Calu3 (cell line): ENCODE results near the gene MACO1. TPM values are rescaled to one million over a fixed set of nuclear protein-coding genes. Genes with fewer than 3 reads are reported as not detected.
"Not testable (repeated sequence)": the region's sequence is repeated elsewhere in the genome, so short reads cannot be mapped to it uniquely, and the experiment has no call there.

Experiments used
- Bru-seq: library from RNA; stranded (reverse); fragments of 400-500 nt; gene quantifications from one replicate; lab custom pipeline; 2021; lab: Mats Ljungman, UMichigan
- BruChase-seq, 2 experiments: library from RNA; stranded (reverse); fragments of 400-500 nt; gene quantifications; one replicate each; lab custom pipeline; 2021; lab: Mats Ljungman, UMichigan
- BruUV-seq: library from RNA; stranded (reverse); fragments of 400-500 nt; replicated peaks from 2 replicates; lab custom pipeline; 2021; lab: Mats Ljungman, UMichigan
- CTCF ChIA-PET: fragments of 300-600 bp; sonication (Branson Sonifier 250); formaldehyde crosslinking; loops from one replicate; lab custom pipeline; 2022; ENCODE audit warnings: antibody characterized with exemption; lab: Charles Lee
- DNase-seq: peaks from one replicate; pipeline ENCODE4 v3.0.0; 2022
- H3K27ac Mint-ChIP-seq: one replicate; pipeline ENCODE4 v1.8.0; 2022; ENCODE audit warnings: mixed read lengths; ENCODE audit not compliant: unreplicated experiment
- H3K27me3 Mint-ChIP-seq: one replicate; pipeline ENCODE4 v1.8.0; 2022; ENCODE audit warnings: mixed read lengths; ENCODE audit not compliant: unreplicated experiment
- H3K36me3 Mint-ChIP-seq: one replicate; pipeline ENCODE4 v1.8.0; 2022; ENCODE audit warnings: mild to moderate bottlenecking, moderate library complexity, mixed read lengths; ENCODE audit not compliant: insufficient read depth, unreplicated experiment
- H3K4me1 Mint-ChIP-seq: one replicate; pipeline ENCODE4 v1.8.0; 2022; ENCODE audit warnings: mild to moderate bottlenecking, low read depth, mixed read lengths; ENCODE audit not compliant: unreplicated experiment
- H3K4me3 Mint-ChIP-seq: one replicate; pipeline ENCODE4 v1.8.0; 2022; ENCODE audit warnings: mild to moderate bottlenecking, low read depth, moderate library complexity, mixed read lengths; ENCODE audit not compliant: unreplicated experiment
- H3K9me3 Mint-ChIP-seq: one replicate; pipeline ENCODE4 v1.8.0; 2022; ENCODE audit warnings: low read depth, mixed read lengths; ENCODE audit not compliant: unreplicated experiment
- intact Hi-C: fragments of 100-400 bp; cut with micrococcal nuclease; formaldehyde crosslinking; loops from one replicate; pipeline ENCODE4 v1.10.0; 2022; ENCODE audit not compliant: unreplicated experiment
- long read RNA-seq: library from polyadenylated mRNA; stranded (forward); transcript quantifications from one replicate; pipeline ENCODE4 v2.0.0, GENCODE V29; 2022
- total RNA-seq: library from RNA; stranded (reverse); gene quantifications from 2 replicates; pipeline ENCODE4 v1.2.3, GENCODE V29; 2022
- TF ChIP-seq, protein P1 (sequence below): fragments of 200-600 bp; IDR thresholded peaks from one replicate; pipeline ENCODE4 v1.8.0; 2022; ENCODE audit warnings: antibody characterized with exemption; ENCODE audit not compliant: unreplicated experiment

The MACO1 gene, protein sequence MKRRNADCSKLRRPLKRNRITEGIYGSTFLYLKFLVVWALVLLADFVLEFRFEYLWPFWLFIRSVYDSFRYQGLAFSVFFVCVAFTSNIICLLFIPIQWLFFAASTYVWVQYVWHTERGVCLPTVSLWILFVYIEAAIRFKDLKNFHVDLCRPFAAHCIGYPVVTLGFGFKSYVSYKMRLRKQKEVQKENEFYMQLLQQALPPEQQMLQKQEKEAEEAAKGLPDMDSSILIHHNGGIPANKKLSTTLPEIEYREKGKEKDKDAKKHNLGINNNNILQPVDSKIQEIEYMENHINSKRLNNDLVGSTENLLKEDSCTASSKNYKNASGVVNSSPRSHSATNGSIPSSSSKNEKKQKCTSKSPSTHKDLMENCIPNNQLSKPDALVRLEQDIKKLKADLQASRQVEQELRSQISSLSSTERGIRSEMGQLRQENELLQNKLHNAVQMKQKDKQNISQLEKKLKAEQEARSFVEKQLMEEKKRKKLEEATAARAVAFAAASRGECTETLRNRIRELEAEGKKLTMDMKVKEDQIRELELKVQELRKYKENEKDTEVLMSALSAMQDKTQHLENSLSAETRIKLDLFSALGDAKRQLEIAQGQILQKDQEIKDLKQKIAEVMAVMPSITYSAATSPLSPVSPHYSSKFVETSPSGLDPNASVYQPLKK
- total RNA-seq, result 14.1 and 16.4 TPM in 2 replicates
- Bru-seq, nascent RNA, result percentile 67 among the genes with signal in this experiment
- percentile 66 among the genes with signal in this experiment for BruChase-seq, experiment 1, labeled RNA remaining after a 6-hour chase
- BruChase-seq, experiment 2, labeled RNA remaining after a 2-hour chase, result percentile 61 among the genes with signal in this experiment
- long read RNA-seq, partial matches to known transcripts, result 2 of 6 reads
- long read RNA-seq, other reads (novel, unspliced or antisense), result 0 of 6 reads

DNA sequence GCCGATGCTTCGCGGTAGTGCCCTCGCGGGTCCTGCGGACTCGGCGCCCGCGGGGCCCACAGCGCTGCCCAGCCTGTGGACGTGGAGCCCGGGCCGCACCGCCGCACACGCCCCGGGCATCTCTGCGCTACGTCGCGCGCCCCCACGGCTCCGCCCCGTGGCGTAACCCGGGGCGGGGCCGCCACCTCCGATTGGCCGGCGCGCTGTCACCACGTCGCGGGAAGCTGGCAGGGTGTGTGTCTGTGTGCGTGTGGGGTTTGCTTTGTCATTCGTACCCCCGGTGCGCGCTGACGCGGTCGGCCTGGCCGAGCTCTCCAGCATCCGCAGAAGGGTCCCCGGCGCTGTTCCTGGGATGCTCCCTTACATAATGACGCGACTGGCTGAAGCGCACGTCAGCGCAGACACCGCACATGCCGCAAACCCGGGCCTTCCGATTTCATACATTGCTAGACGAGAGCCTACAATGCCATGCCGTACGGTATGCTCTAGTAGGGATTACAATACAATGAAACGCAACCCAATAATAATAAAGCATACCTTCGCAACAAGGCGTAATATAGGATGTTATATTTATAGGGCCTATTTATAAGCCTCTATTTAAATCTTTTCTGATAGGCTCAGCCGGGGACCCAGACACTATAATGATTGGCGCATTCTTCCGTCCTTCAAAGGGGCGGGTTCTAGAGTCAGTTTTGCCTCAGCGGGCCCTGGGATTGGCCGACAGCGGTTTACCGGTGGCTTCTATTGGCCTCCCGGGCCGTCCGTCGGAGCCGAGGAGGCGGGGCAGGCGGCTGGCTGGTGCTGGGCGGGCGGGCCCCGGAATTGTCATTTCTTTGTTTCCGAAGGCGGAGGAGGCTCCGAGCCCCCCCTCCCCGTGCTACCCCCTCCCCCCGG lies at the start of gene MACO1:
Gene MACO1, plus strand, starts transcription at position 825 of the 894 bp plus-strand sequence. CDS start 202 bp downstream, outside the sequence.
- CTCF ChIA-PET, result no interaction called here
- H3K4me1 Mint-ChIP-seq, result peaks cover 19% of the 10 kb centered on the region
- peaks cover 27% of the 10 kb centered on the region for H3K36me3 Mint-ChIP-seq
- BruUV-seq, result no TSS peak
- peak; percentile 94 for DNase-seq
- H3K4me3 Mint-ChIP-seq, result peak within 1 kb of the TSS; percentile 83
- no peaks in the 10 kb centered on the region for H3K9me3 Mint-ChIP-seq
- no peaks in the 10 kb centered on the region for H3K27me3 Mint-ChIP-seq
- intact Hi-C loops, result no loop called here
- TF ChIP-seq, protein P1, sequence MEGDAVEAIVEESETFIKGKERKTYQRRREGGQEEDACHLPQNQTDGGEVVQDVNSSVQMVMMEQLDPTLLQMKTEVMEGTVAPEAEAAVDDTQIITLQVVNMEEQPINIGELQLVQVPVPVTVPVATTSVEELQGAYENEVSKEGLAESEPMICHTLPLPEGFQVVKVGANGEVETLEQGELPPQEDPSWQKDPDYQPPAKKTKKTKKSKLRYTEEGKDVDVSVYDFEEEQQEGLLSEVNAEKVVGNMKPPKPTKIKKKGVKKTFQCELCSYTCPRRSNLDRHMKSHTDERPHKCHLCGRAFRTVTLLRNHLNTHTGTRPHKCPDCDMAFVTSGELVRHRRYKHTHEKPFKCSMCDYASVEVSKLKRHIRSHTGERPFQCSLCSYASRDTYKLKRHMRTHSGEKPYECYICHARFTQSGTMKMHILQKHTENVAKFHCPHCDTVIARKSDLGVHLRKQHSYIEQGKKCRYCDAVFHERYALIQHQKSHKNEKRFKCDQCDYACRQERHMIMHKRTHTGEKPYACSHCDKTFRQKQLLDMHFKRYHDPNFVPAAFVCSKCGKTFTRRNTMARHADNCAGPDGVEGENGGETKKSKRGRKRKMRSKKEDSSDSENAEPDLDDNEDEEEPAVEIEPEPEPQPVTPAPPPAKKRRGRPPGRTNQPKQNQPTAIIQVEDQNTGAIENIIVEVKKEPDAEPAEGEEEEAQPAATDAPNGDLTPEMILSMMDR, result no peak
- peak within 1 kb of the TSS; percentile 92 for H3K27ac Mint-ChIP-seq

DNA sequence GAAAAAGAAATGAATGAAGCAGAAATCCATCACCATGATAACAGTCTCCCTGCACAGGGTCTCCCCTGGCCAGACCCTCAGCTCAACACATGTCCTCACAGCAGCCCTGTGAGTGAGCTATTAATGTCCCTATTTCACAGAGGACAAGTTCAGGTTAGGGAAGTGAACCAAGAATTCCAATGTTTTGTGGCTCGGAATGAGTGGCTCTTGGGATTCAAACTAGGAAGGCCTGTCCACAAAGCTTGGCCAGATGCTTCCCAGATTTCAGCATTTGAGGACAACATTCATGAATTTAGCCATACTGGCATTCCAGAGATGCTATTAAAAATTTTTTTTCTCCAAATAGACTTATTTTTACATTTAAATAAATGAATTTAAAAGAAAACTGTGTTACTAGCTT lies 48.2 kb upstream of the MACO1 start:
- H3K36me3 Mint-ChIP-seq, H3K4me1 Mint-ChIP-seq, CTCF ChIA-PET, H3K27ac Mint-ChIP-seq, BruUV-seq, DNase-seq, H3K4me3 Mint-ChIP-seq, intact Hi-C loops, H3K9me3 Mint-ChIP-seq: not testable (repeated sequence)
- H3K27me3 Mint-ChIP-seq, result peaks cover 33% of the 10 kb centered on the region

DNA sequence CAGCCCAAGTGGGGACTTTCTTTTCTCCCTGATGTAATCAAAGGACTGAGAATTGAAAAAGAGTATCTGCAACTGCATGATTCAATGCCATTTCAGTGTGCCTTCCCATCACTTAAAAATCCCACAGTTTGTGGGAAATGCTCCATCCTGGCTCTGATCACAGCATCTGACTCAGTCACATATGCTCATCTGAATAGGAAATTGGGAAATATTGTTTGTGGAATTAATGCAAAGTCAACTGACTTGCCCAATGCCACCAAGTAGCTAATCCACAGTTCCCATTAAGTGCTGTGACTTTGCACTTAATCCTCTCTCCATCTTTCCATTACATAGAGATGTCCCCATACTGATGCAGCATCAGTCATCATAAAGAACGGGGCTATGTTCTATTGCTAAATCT lies 47.6 kb upstream of the MACO1 start:
- BruUV-seq, DNase-seq, CTCF ChIA-PET, H3K4me3 Mint-ChIP-seq, H3K9me3 Mint-ChIP-seq, H3K27ac Mint-ChIP-seq, H3K36me3 Mint-ChIP-seq, intact Hi-C loops, H3K4me1 Mint-ChIP-seq: not testable (repeated sequence)
- H3K27me3 Mint-ChIP-seq, result peaks cover 31% of the 10 kb centered on the region

DNA sequence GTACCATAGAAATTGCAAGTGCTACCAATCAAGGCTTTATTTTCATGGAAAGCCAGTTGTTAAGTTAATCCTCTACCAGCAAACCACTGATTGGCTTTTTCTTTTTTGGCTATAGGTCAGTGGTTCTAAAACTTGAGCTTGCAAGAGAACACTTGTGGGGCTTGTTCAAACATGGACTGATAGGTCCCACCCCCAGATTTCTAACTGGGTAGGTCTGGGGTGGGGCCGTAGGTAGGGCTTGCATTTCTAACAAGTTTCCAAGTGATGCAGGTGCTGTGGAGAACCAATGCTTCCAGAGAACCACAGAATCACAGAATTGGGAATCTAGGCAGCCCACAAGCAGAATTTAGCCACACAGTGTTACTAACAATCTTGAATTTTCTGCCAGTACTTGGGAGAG lies 46.8 kb upstream of the MACO1 start:
- H3K27ac Mint-ChIP-seq, H3K9me3 Mint-ChIP-seq, H3K36me3 Mint-ChIP-seq, DNase-seq, CTCF ChIA-PET, H3K4me3 Mint-ChIP-seq, BruUV-seq, H3K4me1 Mint-ChIP-seq, intact Hi-C loops: not testable (repeated sequence)
- H3K27me3 Mint-ChIP-seq, result peaks cover 23% of the 10 kb centered on the region

DNA sequence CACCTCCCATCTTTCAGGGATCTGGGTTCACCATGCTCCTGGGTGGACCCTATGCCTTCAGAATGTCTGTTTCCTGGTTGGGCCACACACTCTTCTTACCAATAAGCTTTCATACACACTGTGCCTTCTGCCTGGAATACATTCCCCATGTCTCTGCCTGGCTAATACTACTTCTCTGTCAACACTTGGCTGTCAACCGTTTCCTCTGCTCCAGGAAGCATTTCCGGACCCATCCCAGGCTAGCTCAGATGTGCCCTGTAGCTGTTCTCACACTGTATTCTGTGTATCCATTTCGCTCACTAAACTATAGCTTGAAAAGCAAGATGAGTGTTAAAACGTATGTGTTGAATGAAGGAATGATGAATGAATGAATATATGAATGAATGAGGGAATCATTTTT lies 43.6 kb upstream of the MACO1 start:
- peaks cover 33% of the 10 kb centered on the region for H3K27me3 Mint-ChIP-seq
- H3K27ac Mint-ChIP-seq, DNase-seq, H3K9me3 Mint-ChIP-seq, H3K4me1 Mint-ChIP-seq, intact Hi-C loops, H3K4me3 Mint-ChIP-seq, CTCF ChIA-PET, BruUV-seq, H3K36me3 Mint-ChIP-seq: not testable (repeated sequence)

DNA sequence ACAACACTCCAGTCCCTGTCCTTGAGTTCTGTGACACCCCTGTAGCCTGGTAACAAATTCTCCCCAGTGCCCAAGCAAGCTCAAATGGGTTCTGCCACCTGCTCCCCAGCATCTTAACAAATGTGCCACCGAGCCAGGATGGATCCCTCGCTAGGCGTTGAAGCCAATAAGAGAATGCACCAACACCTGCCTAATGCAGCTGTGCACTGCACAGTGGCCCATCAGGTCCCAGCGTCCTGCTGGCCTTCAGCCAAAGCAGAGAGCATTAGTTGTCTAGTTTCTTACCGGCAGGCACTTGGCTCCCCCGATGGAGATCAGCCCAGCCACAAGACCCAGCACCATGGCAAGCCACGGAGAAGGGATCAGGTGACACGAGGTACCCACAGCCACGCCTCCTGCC lies 42.0 kb upstream of the MACO1 start:
- H3K27ac Mint-ChIP-seq, H3K9me3 Mint-ChIP-seq, DNase-seq, BruUV-seq, H3K36me3 Mint-ChIP-seq, H3K4me3 Mint-ChIP-seq, intact Hi-C loops, CTCF ChIA-PET, H3K4me1 Mint-ChIP-seq: not testable (repeated sequence)
- peaks cover 26% of the 10 kb centered on the region for H3K27me3 Mint-ChIP-seq

DNA sequence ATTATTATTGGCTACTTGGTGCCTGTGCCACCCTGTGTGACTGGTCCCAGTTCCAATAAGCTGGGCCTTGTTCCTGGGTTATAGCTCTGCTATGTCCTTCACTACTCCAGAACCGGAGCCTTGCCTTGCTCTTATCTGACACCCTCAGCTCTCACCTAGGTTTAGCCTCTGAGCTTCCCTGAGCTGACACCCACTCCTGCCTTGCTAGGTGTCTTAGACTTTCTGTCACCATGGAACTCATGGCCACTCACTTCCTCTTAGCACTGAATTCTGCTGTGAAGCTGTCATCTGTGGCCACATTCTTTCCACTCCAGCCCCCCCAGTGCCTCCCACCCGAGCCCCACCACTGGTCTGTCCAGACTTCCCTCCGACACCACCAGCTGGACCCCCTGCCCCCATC lies 41.0 kb upstream of the MACO1 start:
- DNase-seq, CTCF ChIA-PET, intact Hi-C loops, BruUV-seq, H3K27ac Mint-ChIP-seq, H3K4me3 Mint-ChIP-seq, H3K36me3 Mint-ChIP-seq, H3K9me3 Mint-ChIP-seq, H3K4me1 Mint-ChIP-seq: not testable (repeated sequence)
- H3K27me3 Mint-ChIP-seq, result peaks cover 34% of the 10 kb centered on the region
